Dedifferentiated amniotic fluid mesenchymal stem cell (primary cell): ENCODE measurements around the gene TNFRSF18.
"Not testable (repeated sequence)": the region's sequence is repeated elsewhere in the genome, so short reads cannot be mapped to it uniquely, and the experiment has no call there.

ENCODE experiments used
- DNase-seq: peaks from one replicate; pipeline ENCODE4 v3.0.0-alpha.2; 2016; ENCODE audit errors: extremely low spot score

The TNFRSF18 gene

GRCh38 chr1:1206376-1206965 lies at the start of gene TNFRSF18:
TNFRSF18 (minus strand) TSS chr1:1206592; CDS start chr1:1206571, 21 bp downstream.
- no peak for DNase-seq

- no peak for DNase-seq
These were observed 49.2 kb upstream of the TNFRSF18 start for GRCh38 chr1:1255611-1256010.

GRCh38 chr1:1255078-1255477 lies 48.7 kb upstream of the TNFRSF18 start:
- DNase-seq: no peak

GRCh38 chr1:1254667-1254998 lies 48.2 kb upstream of the TNFRSF18 start:
- DNase-seq: no peak

- no peak for DNase-seq
These were observed 47.7 kb upstream of the TNFRSF18 start for GRCh38 chr1:1253972-1254666.

- DNase-seq: no peak
These were observed 46.9 kb upstream of the TNFRSF18 start for GRCh38 chr1:1253314-1253713.

- DNase-seq: no peak
These were observed 44.4 kb upstream of the TNFRSF18 start for GRCh38 chr1:1250786-1251284.

- not testable (repeated sequence) for DNase-seq
These were observed 41.9 kb upstream of the TNFRSF18 start for GRCh38 chr1:1248009-1248913.

GRCh38 chr1:1247341-1247913 lies 41.0 kb upstream of the TNFRSF18 start:
- DNase-seq: no peak

GRCh38 chr1:1246577-1247340 lies 40.4 kb upstream of the TNFRSF18 start, which contains the start of gene C1QTNF12:
C1QTNF12 (minus strand) TSS chr1:1246722; CDS start chr1:1246690, 32 bp downstream.
- no peak for DNase-seq

GRCh38 chr1:1245817-1246576 lies 39.6 kb upstream of the TNFRSF18 start:
- no peak for DNase-seq

GRCh38 chr1:1245178-1245816 lies 38.9 kb upstream of the TNFRSF18 start:
- DNase-seq: no peak

GRCh38 chr1:1244192-1244811 lies 37.9 kb upstream of the TNFRSF18 start:
- DNase-seq: no peak

GRCh38 chr1:1243807-1244191 lies 37.4 kb upstream of the TNFRSF18 start:
- DNase-seq: no peak

GRCh38 chr1:1243266-1243660 lies 36.9 kb upstream of the TNFRSF18 start:
- DNase-seq: no peak

- DNase-seq: no peak
These were observed 36.3 kb upstream of the TNFRSF18 start for GRCh38 chr1:1242461-1243265.

GRCh38 chr1:1241588-1242219 lies 35.3 kb upstream of the TNFRSF18 start:
- DNase-seq: no peak
